Neural progenitor cell (in vitro differentiated cells): ENCODE results near the gene TOR3A.

Source experiments
- EZH2 ChIP-seq: fragments of 200-600 bp; sonication (generic); IDR thresholded peaks from 2 replicates; pipeline ENCODE4 v1.6.1; 2017; ENCODE audit warnings: antibody characterized with exemption, mild to moderate bottlenecking, moderate library complexity
- EZH2phosphoT487 ChIP-seq: fragments of 200-600 bp; sonication (generic); IDR thresholded peaks from 2 replicates; pipeline ENCODE4 v1.6.1; 2017; ENCODE audit warnings: antibody characterized with exemption
- TF ChIP-seq, protein P1 (sequence below): fragments of 200-600 bp; sonication (generic); IDR thresholded peaks from 2 replicates; pipeline ENCODE4 v1.5.1; 2017; ENCODE audit warnings: antibody characterized with exemption, mild to moderate bottlenecking

DNA sequence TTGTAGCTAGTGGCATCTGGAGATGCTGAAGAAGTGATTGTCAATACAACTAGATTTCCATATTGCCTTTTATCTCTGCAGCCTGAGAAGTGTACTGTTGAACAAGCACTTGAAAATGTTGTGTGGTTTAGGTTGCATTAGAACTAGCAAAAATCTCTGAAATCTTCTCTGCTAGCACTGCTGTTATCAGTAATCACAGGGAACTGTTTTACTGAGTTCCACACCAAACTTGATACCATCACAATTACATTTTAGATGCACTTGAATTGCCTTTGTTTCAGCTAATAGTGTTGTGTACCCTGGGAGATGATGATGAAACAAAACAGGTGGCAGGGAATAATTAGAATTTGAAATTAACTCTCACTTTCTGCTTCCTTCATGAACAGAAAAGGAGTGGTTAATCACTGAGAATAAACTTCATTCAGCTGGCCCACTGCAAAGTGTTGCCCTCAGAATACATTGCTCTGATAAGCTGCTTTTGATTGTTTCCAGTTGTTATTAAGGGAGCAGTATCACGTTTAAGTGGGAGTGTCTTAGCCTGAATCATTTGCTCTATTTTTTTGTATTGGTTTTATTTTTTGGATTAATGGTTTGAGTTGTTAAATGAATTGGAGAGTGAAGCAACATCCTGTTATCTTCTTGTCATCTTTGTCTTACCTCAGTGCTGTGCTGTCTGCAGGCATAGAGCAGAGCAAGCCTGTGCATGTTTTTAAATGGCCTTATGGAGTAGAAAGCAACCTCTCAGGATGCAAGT is 43.2 kb upstream of the TOR3A start:
- TF ChIP-seq, protein P1, sequence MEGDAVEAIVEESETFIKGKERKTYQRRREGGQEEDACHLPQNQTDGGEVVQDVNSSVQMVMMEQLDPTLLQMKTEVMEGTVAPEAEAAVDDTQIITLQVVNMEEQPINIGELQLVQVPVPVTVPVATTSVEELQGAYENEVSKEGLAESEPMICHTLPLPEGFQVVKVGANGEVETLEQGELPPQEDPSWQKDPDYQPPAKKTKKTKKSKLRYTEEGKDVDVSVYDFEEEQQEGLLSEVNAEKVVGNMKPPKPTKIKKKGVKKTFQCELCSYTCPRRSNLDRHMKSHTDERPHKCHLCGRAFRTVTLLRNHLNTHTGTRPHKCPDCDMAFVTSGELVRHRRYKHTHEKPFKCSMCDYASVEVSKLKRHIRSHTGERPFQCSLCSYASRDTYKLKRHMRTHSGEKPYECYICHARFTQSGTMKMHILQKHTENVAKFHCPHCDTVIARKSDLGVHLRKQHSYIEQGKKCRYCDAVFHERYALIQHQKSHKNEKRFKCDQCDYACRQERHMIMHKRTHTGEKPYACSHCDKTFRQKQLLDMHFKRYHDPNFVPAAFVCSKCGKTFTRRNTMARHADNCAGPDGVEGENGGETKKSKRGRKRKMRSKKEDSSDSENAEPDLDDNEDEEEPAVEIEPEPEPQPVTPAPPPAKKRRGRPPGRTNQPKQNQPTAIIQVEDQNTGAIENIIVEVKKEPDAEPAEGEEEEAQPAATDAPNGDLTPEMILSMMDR: no peak
- no peak for TF ChIP-seq EZH2
- no peak for TF ChIP-seq EZH2phosphoT487
